Heart left ventricle (tissue), 16 donors: Measurements from ENCODE around the gene ZNF738. TPM values are rescaled to one million over a fixed set of nuclear protein-coding genes. Genes with fewer than 3 reads are reported as not detected.

Source experiments
- ATAC-seq, 4 donors: fragments of 200-7000 bp; cut with Tn5 transposase; one replicate each; pipeline ENCODE4 v1.9.1; 2020 to 2022; ENCODE audit warnings: moderate library complexity in 4 of 4, mild to moderate bottlenecking in 3 of 4, moderate number of reproducible peaks in 1 of 4
- DNase-seq, 5 donors: peaks; one replicate each; pipeline ENCODE4 v3.0.0-alpha.2; 2020
- H3K27ac ChIP-seq, 12 donors: fragments of 200-600 bp; sonication (generic) in 4 of 12; one replicate each; pipeline versions ENCODE4 v1.5.0 to v1.8.0; 2016 to 2022; ENCODE audit warnings: mild to moderate bottlenecking in 2 of 12
- H3K27me3 ChIP-seq, 9 donors: fragments of 200-600 bp; sonication (generic) in 2 of 9; one replicate each; pipeline versions ENCODE4 v1.5.1 to v1.8.0; 2016 to 2022; ENCODE audit warnings: mild to moderate bottlenecking in 3 of 9
- H3K36me3 ChIP-seq, 9 donors: fragments of 200-600 bp; sonication (generic) in 2 of 9; one replicate each; pipeline versions ENCODE4 v1.5.0 to v1.8.0; 2018 to 2022; ENCODE audit warnings: mild to moderate bottlenecking in 2 of 9
- H3K4me1 ChIP-seq, 12 donors: fragments of 200-600 bp; sonication (generic) in 4 of 12; one replicate each; pipeline versions ENCODE4 v1.5.0 to v1.8.0; 2016 to 2022; ENCODE audit warnings: mild to moderate bottlenecking in 3 of 12
- H3K4me3 ChIP-seq, 12 donors: fragments of 200-600 bp; sonication (generic) in 4 of 12; one replicate each; pipeline versions ENCODE4 v1.5.0 to v1.8.0; 2017 to 2022; ENCODE audit warnings: mild to moderate bottlenecking in 9 of 12, moderate library complexity in 4 of 12
- H3K9me3 ChIP-seq, 12 donors: fragments of 200-600 bp; sonication (generic) in 4 of 12; one replicate each; pipeline versions ENCODE4 v1.5.0 to v1.8.0; 2016 to 2022; ENCODE audit warnings: mild to moderate bottlenecking in 1 of 12
- CTCF ChIP-seq, 12 donors: fragments of 200-600 bp; sonication (generic) in 4 of 12; IDR thresholded peaks; one replicate each; pipeline versions ENCODE4 v1.5.0 to v1.8.0; 2018 to 2022; ENCODE audit warnings: antibody characterized with exemption in 12 of 12, mild to moderate bottlenecking in 5 of 12
- POLR2A ChIP-seq, 2 donors: fragments of 450-650 bp; IDR thresholded peaks; one replicate each; pipeline ENCODE4 v1.6.1; 2017; ENCODE audit warnings: antibody characterized with exemption in 2 of 2, mild to moderate bottlenecking in 2 of 2, moderate library complexity in 2 of 2
- WGBS, 4 donors: extraction: QIAGEN DNeasy Blood & Tissue Kit in 2 of 4; methylation state at CpG; one replicate each; pipeline versions ENCODE4 v1.1.5 to v1.1.7; 2013 to 2018; 5-methylcytosine and 5-hydroxymethylcytosine counted together
- intact Hi-C, 10 donors: fragments of 100-400 bp; cut with DNase I; formaldehyde crosslinking; loops; one replicate each; pipeline versions ENCODE4 v1.11.1 to v1.14.2; 2022
- polyA plus RNA-seq, 2 donors: library from polyadenylated mRNA; stranded (reverse); fragments of 200-250 nt; gene quantifications; one replicate each; pipeline ENCODE4 v1.2.3, GENCODE V29; 2013
- total RNA-seq, 9 donors: library from RNA; depleted of rRNA in 2 of 9; stranded (reverse); fragments of >200 nt in 2 of 9; fragmentation: NEBNext Ultra II Directional in 3 of 9; extraction: Animal tissue kit (Norgen Biotek cat#: 25700) in 3 of 9; gene quantifications; one replicate each; pipeline versions ENCODE4 v1.1.0 to v1.2.4, GENCODE V29; 2016 to 2023
- donor health status: ischemic (EF 13 %, LVEDD 7.1; RV severe dilation, severe dysfunction).
- donor health status: healthy with polysubstance abuse.
- donor health status: DM: no; HTN: yes; CAD: no.
- donor health status: DM: no; HTN: no; CAD: no.
- donor health status: ischemic (EF 25% LVEDD 6.9; RV normal size, moderate dysfunction).
- donor health status: ischemic (EF 25% LVEDD 5.7; RV mildly dilated, moderate dysfunction).
- donor health status: healthy.
- donor health status: DM: yes; HTN: yes; CAD: no.
- donor health status: ischemic (EF 35%, LVEDD 5.7; RV mildly dilated, moderate dysfunction).
- donor health status: nonischemic (EF 11% LVEDD 7.7; RV severe dilation, severe dysfunction).
- donor health status: DM: yes; HTN: yes; CAD: no.
- donor health status: PGD.
- donor health status: ischemic (EF 29% LVEDD 5.4; RV normal size, mild dysfunction).
- donor health status: nonischemic (EF 23%, LVEDD 6.1; RV moderate dilation, normal function).

The ZNF738 gene
- total and polyA plus RNA-seq, 11 donors, result 2.0 to 6.0 (median 2.5) TPM

GRCh38 chr19:21352830-21353229, 6.0 kb upstream of the ZNF738 start:
- Histone ChIP-seq H3K27me3 (no peaks in the 10 kb centered on the region), H3K4me3 (no peak overlapping the region), H3K4me1 (no peaks in the 10 kb centered on the region), H3K9me3 (peaks cover 0 to 15% (median 4%) of the 10 kb centered on the region in 12 donors), H3K36me3 (no peaks in the 10 kb centered on the region), H3K27ac (no peak overlapping the region)
- ATAC-seq (no peak), DNase-seq (no peak)
- WGBS, 4 donors, result 33 to 77% (median 56%) methylated on average over 1 to 2 of the region's 2 CpGs
- intact Hi-C loops, result no loop called here
- no peak for TF ChIP-seq CTCF (IDR thresholded peaks at IDR 0.05)
- TF ChIP-seq POLR2A (IDR thresholded peaks at IDR 0.05), result no peak

- TF ChIP-seq CTCF (IDR thresholded peaks at IDR 0.05) (no peak), POLR2A (IDR thresholded peaks at IDR 0.05) (no peak)
- intact Hi-C loops, result no loop called here
- Histone ChIP-seq H3K27ac (no peak overlapping the region), H3K4me1 (peaks cover 0 to 9% (median 4%) of the 10 kb centered on the region in 12 donors), H3K27me3 (no peaks in the 10 kb centered on the region), H3K36me3 (peaks cover 0 to 29% (median 12%) of the 10 kb centered on the region in 9 donors), H3K9me3 (no peaks in the 10 kb centered on the region), H3K4me3 (no peak overlapping the region)
- ATAC-seq (no peak), DNase-seq (no peak)
- 87 to 91% (median 89%) methylated on average over 3 of the region's 3 CpGs for WGBS, 4 donors
Measured at GRCh38 chr19:21362291-21362690, 3.5 kb downstream of the ZNF738 start.

GRCh38 chr19:21383980-21384582, 25.3 kb downstream of the ZNF738 start:
- ATAC-seq (no peak), DNase-seq (no peak)
- H3K4me3 ChIP-seq, result no peak overlapping the region
- no peaks in the 10 kb centered on the region for H3K4me1 ChIP-seq
- intact Hi-C loops, result no loop called here
- no peak for TF ChIP-seq POLR2A (IDR thresholded peaks at IDR 0.05)
- TF ChIP-seq CTCF (IDR thresholded peaks at IDR 0.05), result no peak
- H3K27ac ChIP-seq, result no peak overlapping the region
- WGBS, 4 donors, result 92 to 99% (median 98%) methylated on average over 4 of the region's 4 CpGs
- H3K9me3 ChIP-seq, result peaks cover 0 to 100% (median 89%) of the 10 kb centered on the region in 12 donors
- peaks cover 0 to 50% (median 9%) of the 10 kb centered on the region in 9 donors for H3K36me3 ChIP-seq
- no peaks in the 10 kb centered on the region for H3K27me3 ChIP-seq

GRCh38 chr19:21396121-21396520, 37.3 kb downstream of the ZNF738 start:
- intact Hi-C loops, result loop anchor here in 2 of 10 donors (2.0 to 5.0 kb wide), 2 partner anchors 39 to 79 kb away; partner anchors contain the start of gene ZNF738 (in 1 of the 2)
- DNase-seq, result no peak
- H3K27ac ChIP-seq, result peak overlapping the region in 6 of 12 donors; percentile 48 to 87 (median 81)
- WGBS, 4 donors, result 94 to 95% (median 94%) methylated on average over 10 of the region's 10 CpGs
- H3K36me3 ChIP-seq, result peaks cover 0 to 21% (median 8%) of the 10 kb centered on the region in 9 donors
- H3K27me3 ChIP-seq, result no peaks in the 10 kb centered on the region
- ATAC-seq, result no peak
- peaks cover 0 to 35% (median 15%) of the 10 kb centered on the region in 12 donors for H3K4me1 ChIP-seq
- no peak overlapping the region for H3K4me3 ChIP-seq
- peaks cover 0 to 17% (median 0%) of the 10 kb centered on the region in 12 donors for H3K9me3 ChIP-seq
- TF ChIP-seq CTCF (IDR thresholded peaks at IDR 0.05) (no peak), POLR2A (IDR thresholded peaks at IDR 0.05) (no peak)
